GM12878 (cell line): ENCODE results near the gene SPG7. TPM values are rescaled to one million over a fixed set of nuclear protein-coding genes. Genes with fewer than 3 reads are reported as not detected.

Experiments used
- BACH1 ChIP-seq: fragments of 450-650 bp; IDR thresholded peaks from 2 replicates; pipeline ENCODE4 v1.6.1; 2017; ENCODE audit warnings: mild to moderate bottlenecking, borderline replicate concordance
- BHLHE40 ChIP-seq, 2 experiments: fragments of 450-650 bp in 1 of 2; IDR thresholded peaks; 2 replicates each; pipeline ENCODE4 v1.6.1; 2011 to 2017; ENCODE audit warnings: low read depth in 2 of 2, borderline replicate concordance in 1 of 2, improper control_type of control experiment in 1 of 2, low read length in 1 of 2, mild to moderate bottlenecking in 1 of 2
- DPF2 ChIP-seq: fragments of 450-650 bp; IDR thresholded peaks from 2 replicates; pipeline ENCODE4 v1.6.1; 2017; ENCODE audit warnings: mild to moderate bottlenecking
- EP300 ChIP-seq, 2 experiments: fragments of 150-350 bp in 1 of 2; IDR thresholded peaks; 2 replicates each; pipeline ENCODE4 v1.6.1; 2011 to 2012; ENCODE audit warnings: low read depth in 2 of 2, low read length in 2 of 2, borderline replicate concordance in 1 of 2, improper control_type of control experiment in 1 of 2, inconsistent platforms in 1 of 2; ENCODE audit not compliant: control insufficient read depth in 1 of 2
- GATAD2B ChIP-seq: fragments of 450-650 bp; conservative IDR thresholded peaks from 2 replicates; pipeline ENCODE4 v1.6.1; 2017; ENCODE audit warnings: low read depth, mild to moderate bottlenecking, moderate library complexity
- HDAC2 ChIP-seq: fragments of 200-600 bp; sonication (generic); IDR thresholded peaks from 2 replicates; pipeline ENCODE4 v1.6.1; 2017
- KAT2A ChIP-seq: conservative IDR thresholded peaks from 2 replicates; pipeline ENCODE4 v1.6.1; 2011; ENCODE audit warnings: low read depth, low read length; ENCODE audit not compliant: control insufficient read depth
- LARP7 ChIP-seq: fragments of 450-650 bp; IDR thresholded peaks from 2 replicates; pipeline ENCODE4 v1.6.1; 2017; ENCODE audit warnings: mild to moderate bottlenecking
- MEF2B ChIP-seq: fragments of 450-650 bp; IDR thresholded peaks from 2 replicates; pipeline ENCODE4 v1.6.1; 2018; ENCODE audit warnings: mild to moderate bottlenecking, moderate library complexity; ENCODE audit not compliant: partially characterized antibody, poor library complexity, severe bottlenecking
- NFYB ChIP-seq: IDR thresholded peaks from 2 replicates; pipeline ENCODE4 v1.6.1; 2011; ENCODE audit warnings: low read depth, mild to moderate bottlenecking, low read length, improper control_type of control experiment, moderate library complexity; ENCODE audit not compliant: insufficient read depth
- RB1 ChIP-seq: fragments of 450-650 bp; formaldehyde crosslinking; IDR thresholded peaks from 2 replicates; pipeline ENCODE4 v1.6.1; 2017; ENCODE audit warnings: mild to moderate bottlenecking, borderline replicate concordance
- RCOR1 ChIP-seq: conservative IDR thresholded peaks from 2 replicates; pipeline ENCODE4 v1.6.1; 2012; ENCODE audit warnings: low read depth, low read length, improper control_type of control experiment
- SIX5 ChIP-seq: IDR thresholded peaks from 2 replicates; pipeline ENCODE4 v1.6.1; 2011; ENCODE audit warnings: mild to moderate bottlenecking, low read depth, low read length, moderate library complexity; ENCODE audit not compliant: severe bottlenecking
- STAT1 ChIP-seq: fragments of 450-650 bp; conservative IDR thresholded peaks from 2 replicates; pipeline ENCODE4 v1.6.1; 2014; ENCODE audit warnings: antibody characterized with exemption, mild to moderate bottlenecking
- SUPT20H ChIP-seq: IDR thresholded peaks from 2 replicates; pipeline ENCODE4 v1.6.1; 2011; ENCODE audit warnings: low read depth, mild to moderate bottlenecking, low read length, moderate library complexity, borderline replicate concordance; ENCODE audit not compliant: control insufficient read depth
- TAF1 ChIP-seq: IDR thresholded peaks from 2 replicates; pipeline ENCODE4 v1.6.1; 2011; ENCODE audit warnings: mild to moderate bottlenecking, low read depth, low read length, borderline replicate concordance
- TARDBP ChIP-seq: IDR thresholded peaks from 2 replicates; pipeline ENCODE4 v1.6.1; 2016; ENCODE audit warnings: borderline replicate concordance
- ZNF274 ChIP-seq: IDR thresholded peaks from one replicate; pipeline ENCODE4 v1.8.0; 2011; ENCODE audit not compliant: insufficient read length, insufficient read depth
- polyA plus RNA-seq, 11 experiments: library from polyadenylated mRNA; depleted of rRNA in 4 of 11; unstranded in 6 of 11; stranded (reverse) in 5 of 11; fragments of >200 nt; fragmentation: Nextera tagmentation in 4 of 11; fragmentation: Illumina TruSeq in 1 of 11; extraction: Ambion mirVana in 4 of 11; extraction: Trizol in 1 of 11; gene quantifications; 1 replicate in 1 of 11; 2 replicates in 10 of 11; pipeline versions ENCODE4 v1.2.1 to v1.2.3, GENCODE V29; 2011 to 2016; ENCODE audit warnings: inconsistent platforms in 2 of 11, missing spikeins in 2 of 11, low read depth in 1 of 11
- total RNA-seq, 4 experiments: library from RNA; depleted of rRNA in 3 of 4; stranded (reverse); fragments of >200 nt in 3 of 4; fragmentation: Illumina TruSeq in 1 of 4; extraction: Trizol in 1 of 4; gene quantifications; 2 replicates each; pipeline versions ENCODE4 v1.2.1 to v1.2.3, GENCODE V29; 2013 to 2021

Gene SPG7
- total and polyA plus RNA-seq, 10 of the 15 experiments (the other 5 are each of a cell fraction or from before 2014, with no cell fraction given), result 5.9 to 75.9 (median 52.5) TPM

DNA sequence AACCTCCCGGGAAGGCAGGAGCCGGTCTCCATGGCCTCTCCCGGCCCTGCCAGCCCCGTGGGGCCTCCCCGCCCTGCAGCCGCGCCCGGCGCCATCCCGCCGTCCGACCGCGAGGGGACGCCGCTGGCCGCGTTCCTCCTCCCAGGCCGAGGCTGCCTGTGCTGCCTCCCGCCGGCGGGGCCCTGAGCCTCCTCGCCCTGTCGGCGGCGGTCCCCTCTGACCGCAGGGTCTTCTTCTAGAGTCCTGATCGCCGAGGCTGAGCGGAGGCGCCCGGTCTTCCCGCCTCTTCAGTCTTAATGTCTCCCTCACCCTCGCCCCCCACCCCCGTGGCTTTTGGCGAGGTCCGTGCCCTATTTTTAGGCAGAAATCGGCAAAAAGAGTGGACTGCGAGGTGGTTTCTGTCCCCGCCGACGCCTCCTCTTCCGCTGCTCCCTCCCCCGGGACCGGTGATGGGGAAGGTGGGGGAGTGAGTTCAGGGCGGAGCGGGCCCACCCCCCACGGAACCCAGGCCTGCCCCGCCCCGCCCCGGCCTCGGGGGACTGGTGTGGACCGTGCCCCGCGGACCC lies 66.6 kb downstream of the SPG7 start (continued):
- TF ChIP-seq RB1 (peak; percentile 54; the same call in 1 of the 2 replicates), NFYB (no peak), BACH1 (peak; percentile 51; the same call in 1 of the 2 replicates), BHLHE40 (IDR thresholded peaks at IDR 0.05; ENCODE audit: borderline replicate concordance in 1 of 2, low read depth in 2 of 2, low read length in 1 of 2) (peak in 1 of 2 experiments; percentile 37; a peak in 1 of 4 replicates), GATAD2B (peak; percentile 80), TARDBP (no peak), HDAC2 (no peak), SIX5 (no peak), DPF2 (peak; percentile 57), STAT1 (no peak), KAT2A (no peak), SUPT20H (no peak), LARP7 (peak; percentile 85), MEF2B (peak; percentile 83), TAF1 (no peak), EP300 (IDR thresholded peaks at IDR 0.05; ENCODE audit: borderline replicate concordance in 1 of 2, control insufficient read depth in 1 of 2, low read depth in 2 of 2, low read length in 2 of 2) (no peak), ZNF274 (no peak), RCOR1 (no peak)
